ENCODE measurements around the gene SSBP3.

GRCh38 chr1:54406339-54407153 lies at the start of gene SSBP3:
- TF ChIP-seq BACH2 (CRISPR knock-in tag; IDR thresholded peaks at IDR 0.05; ENCODE audit: borderline replicate concordance) (no peak), RARB (CRISPR knock-in tag; IDR thresholded peaks at IDR 0.05) (no peak), SNAI2 (CRISPR knock-in tag; IDR thresholded peaks at IDR 0.05) (no peak), ZC3H10 (CRISPR knock-in tag; IDR thresholded peaks at IDR 0.05) (no peak), ESRRG (CRISPR knock-in tag; IDR thresholded peaks at IDR 0.05) (no peak), ZNF565 (CRISPR knock-in tag; conservative IDR thresholded peaks at IDR 0.05; ENCODE audit: low read depth) (no peak), PPARA (CRISPR knock-in tag; IDR thresholded peaks at IDR 0.05; ENCODE audit: borderline replicate concordance) (no peak)
- TF ChIP-seq, protein P1, sequence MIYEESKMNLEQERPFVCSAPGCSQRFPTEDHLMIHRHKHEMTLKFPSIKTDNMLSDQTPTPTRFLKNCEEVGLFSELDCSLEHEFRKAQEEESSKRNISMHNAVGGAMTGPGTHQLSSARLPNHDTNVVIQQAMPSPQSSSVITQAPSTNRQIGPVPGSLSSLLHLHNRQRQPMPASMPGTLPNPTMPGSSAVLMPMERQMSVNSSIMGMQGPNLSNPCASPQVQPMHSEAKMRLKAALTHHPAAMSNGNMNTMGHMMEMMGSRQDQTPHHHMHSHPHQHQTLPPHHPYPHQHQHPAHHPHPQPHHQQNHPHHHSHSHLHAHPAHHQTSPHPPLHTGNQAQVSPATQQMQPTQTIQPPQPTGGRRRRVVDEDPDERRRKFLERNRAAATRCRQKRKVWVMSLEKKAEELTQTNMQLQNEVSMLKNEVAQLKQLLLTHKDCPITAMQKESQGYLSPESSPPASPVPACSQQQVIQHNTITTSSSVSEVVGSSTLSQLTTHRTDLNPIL (CRISPR knock-in tag; IDR thresholded peaks at IDR 0.05; ENCODE audit: low read depth), result no peak
- TF ChIP-seq, protein P2, sequence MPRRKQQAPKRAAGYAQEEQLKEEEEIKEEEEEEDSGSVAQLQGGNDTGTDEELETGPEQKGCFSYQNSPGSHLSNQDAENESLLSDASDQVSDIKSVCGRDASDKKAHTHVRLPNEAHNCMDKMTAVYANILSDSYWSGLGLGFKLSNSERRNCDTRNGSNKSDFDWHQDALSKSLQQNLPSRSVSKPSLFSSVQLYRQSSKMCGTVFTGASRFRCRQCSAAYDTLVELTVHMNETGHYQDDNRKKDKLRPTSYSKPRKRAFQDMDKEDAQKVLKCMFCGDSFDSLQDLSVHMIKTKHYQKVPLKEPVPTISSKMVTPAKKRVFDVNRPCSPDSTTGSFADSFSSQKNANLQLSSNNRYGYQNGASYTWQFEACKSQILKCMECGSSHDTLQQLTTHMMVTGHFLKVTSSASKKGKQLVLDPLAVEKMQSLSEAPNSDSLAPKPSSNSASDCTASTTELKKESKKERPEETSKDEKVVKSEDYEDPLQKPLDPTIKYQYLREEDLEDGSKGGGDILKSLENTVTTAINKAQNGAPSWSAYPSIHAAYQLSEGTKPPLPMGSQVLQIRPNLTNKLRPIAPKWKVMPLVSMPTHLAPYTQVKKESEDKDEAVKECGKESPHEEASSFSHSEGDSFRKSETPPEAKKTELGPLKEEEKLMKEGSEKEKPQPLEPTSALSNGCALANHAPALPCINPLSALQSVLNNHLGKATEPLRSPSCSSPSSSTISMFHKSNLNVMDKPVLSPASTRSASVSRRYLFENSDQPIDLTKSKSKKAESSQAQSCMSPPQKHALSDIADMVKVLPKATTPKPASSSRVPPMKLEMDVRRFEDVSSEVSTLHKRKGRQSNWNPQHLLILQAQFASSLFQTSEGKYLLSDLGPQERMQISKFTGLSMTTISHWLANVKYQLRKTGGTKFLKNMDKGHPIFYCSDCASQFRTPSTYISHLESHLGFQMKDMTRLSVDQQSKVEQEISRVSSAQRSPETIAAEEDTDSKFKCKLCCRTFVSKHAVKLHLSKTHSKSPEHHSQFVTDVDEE (CRISPR knock-in tag; IDR thresholded peaks at IDR 0.05), result no peak

Data from SK-N-SH treated with all-trans-retinoic acid at 6 μM for 48 hours (cell line).